ENCODE measurements around the gene KCNK15. TPM values are rescaled to one million over a fixed set of nuclear protein-coding genes. Genes with fewer than 3 reads are reported as not detected.
"Not testable (repeated sequence)": the region's sequence is repeated elsewhere in the genome, so short reads cannot be mapped to it uniquely, and the experiment has no call there.

The KCNK15 gene
- total RNA-seq, 1 donor from 2014 or later = 0.21 TPM

GRCh38 chr20:44761423-44761822 is 15.8 kb downstream of the KCNK15 start:
- Histone ChIP-seq H3K4me2 (no peak overlapping the region), H3K27ac (no peak overlapping the region)

GRCh38 chr20:44762466-44763140 is 16.9 kb downstream of the KCNK15 start:
- Histone ChIP-seq H3F3A (ENCODE audit: low read depth) (peaks cover 5% of the 10 kb centered on the region), H3K9ac (no peak overlapping the region), H4K20me1 (ENCODE audit: low read depth) (peaks cover 18% of the 10 kb centered on the region), H3K4me1 (peaks cover 16% of the 10 kb centered on the region), H3K27ac (no peak overlapping the region), H3K4me2 (peak overlapping the region; percentile 22), H3K27me3 (peaks cover 20% of the 10 kb centered on the region), H2AFZ (replicated peaks) (no peak overlapping the region), H3K79me2 (ENCODE audit: low read depth) (no peaks in the 10 kb centered on the region), H3K36me3 (no peaks in the 10 kb centered on the region), H3K4me3 (no peak overlapping the region), H3K9me3 (ENCODE audit: low read depth) (no peaks in the 10 kb centered on the region)
- Mint-ChIP-seq H3K27ac (no peak overlapping the region), H3K36me3 (no peaks in the 10 kb centered on the region), H3K4me1 (peaks cover 31% of the 10 kb centered on the region), H3K27me3 (ENCODE audit: insufficient read depth, low read depth) (peaks cover 19% of the 10 kb centered on the region), H3K4me3 (no peak overlapping the region), H3K9me3 (no peaks in the 10 kb centered on the region)
- TF ChIP-seq, protein P1, sequence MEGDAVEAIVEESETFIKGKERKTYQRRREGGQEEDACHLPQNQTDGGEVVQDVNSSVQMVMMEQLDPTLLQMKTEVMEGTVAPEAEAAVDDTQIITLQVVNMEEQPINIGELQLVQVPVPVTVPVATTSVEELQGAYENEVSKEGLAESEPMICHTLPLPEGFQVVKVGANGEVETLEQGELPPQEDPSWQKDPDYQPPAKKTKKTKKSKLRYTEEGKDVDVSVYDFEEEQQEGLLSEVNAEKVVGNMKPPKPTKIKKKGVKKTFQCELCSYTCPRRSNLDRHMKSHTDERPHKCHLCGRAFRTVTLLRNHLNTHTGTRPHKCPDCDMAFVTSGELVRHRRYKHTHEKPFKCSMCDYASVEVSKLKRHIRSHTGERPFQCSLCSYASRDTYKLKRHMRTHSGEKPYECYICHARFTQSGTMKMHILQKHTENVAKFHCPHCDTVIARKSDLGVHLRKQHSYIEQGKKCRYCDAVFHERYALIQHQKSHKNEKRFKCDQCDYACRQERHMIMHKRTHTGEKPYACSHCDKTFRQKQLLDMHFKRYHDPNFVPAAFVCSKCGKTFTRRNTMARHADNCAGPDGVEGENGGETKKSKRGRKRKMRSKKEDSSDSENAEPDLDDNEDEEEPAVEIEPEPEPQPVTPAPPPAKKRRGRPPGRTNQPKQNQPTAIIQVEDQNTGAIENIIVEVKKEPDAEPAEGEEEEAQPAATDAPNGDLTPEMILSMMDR (IDR thresholded peaks at IDR 0.05) = no peak
- TF ChIP-seq EZH2phosphoT487 (IDR thresholded peaks at IDR 0.05) (no peak), EZH2 (IDR thresholded peaks at IDR 0.05) (no peak)
- peak; percentile 27 for DNase-seq (ENCODE audit: low spot score)

More at GRCh38 chr20:44761423-44761822, 15.8 kb downstream of the KCNK15 start:
- Histone ChIP-seq H3K9ac (no peak overlapping the region), H3K4me1 (peaks cover 16% of the 10 kb centered on the region), H4K20me1 (ENCODE audit: low read depth) (peaks cover 18% of the 10 kb centered on the region), H2AFZ (replicated peaks) (no peak overlapping the region), H3K4me3 (no peak overlapping the region), H3F3A (ENCODE audit: low read depth) (peaks cover 5% of the 10 kb centered on the region), H3K9me3 (ENCODE audit: low read depth) (no peaks in the 10 kb centered on the region), H3K36me3 (no peaks in the 10 kb centered on the region), H3K79me2 (ENCODE audit: low read depth) (no peaks in the 10 kb centered on the region), H3K27me3 (peaks cover 20% of the 10 kb centered on the region)
- TF ChIP-seq, protein P1 (IDR thresholded peaks at IDR 0.05) = no peak
- no peak for TF ChIP-seq EZH2 (IDR thresholded peaks at IDR 0.05)
- TF ChIP-seq EZH2phosphoT487 (IDR thresholded peaks at IDR 0.05) = no peak
- Mint-ChIP-seq H3K4me3 (no peak overlapping the region), H3K27me3 (ENCODE audit: insufficient read depth, low read depth) (peaks cover 22% of the 10 kb centered on the region), H3K27ac (no peak overlapping the region), H3K36me3 (no peaks in the 10 kb centered on the region), H3K4me1 (peaks cover 31% of the 10 kb centered on the region), H3K9me3 (no peaks in the 10 kb centered on the region)
- DNase-seq (ENCODE audit: low spot score) = no peak

DNA sequence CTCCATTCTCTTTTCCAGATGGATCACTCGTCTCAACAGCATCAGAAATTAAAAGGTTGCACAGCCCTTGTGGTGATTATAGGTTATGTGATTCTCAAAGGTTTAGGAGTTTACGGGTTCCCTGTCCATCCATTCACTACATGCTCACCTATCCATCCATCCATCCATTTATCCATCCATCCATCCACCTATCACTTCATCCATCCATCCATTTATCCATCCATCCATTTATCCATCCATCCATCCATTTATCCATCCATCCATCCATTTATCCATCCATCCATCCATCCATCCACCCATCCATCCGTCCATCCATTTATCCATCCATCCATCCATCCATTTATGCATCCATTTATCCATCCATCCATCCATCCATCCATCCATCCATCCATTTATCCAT is 18.1 kb downstream of the KCNK15 start:
- not testable (repeated sequence) for H3K4me3 ChIP-seq; H3K27ac ChIP-seq; H3K4me3 Mint-ChIP-seq; H3K27ac Mint-ChIP-seq; H3K9me3 ChIP-seq (ENCODE audit: low read depth); H3K36me3 Mint-ChIP-seq; DNase-seq (ENCODE audit: low spot score); H3F3A ChIP-seq (ENCODE audit: low read depth); H3K4me2 ChIP-seq; H3K79me2 ChIP-seq (ENCODE audit: low read depth); H3K9ac ChIP-seq; H2AFZ ChIP-seq (replicated peaks); H3K9me3 Mint-ChIP-seq; H3K36me3 ChIP-seq
- H3K27me3 Mint-ChIP-seq (ENCODE audit: insufficient read depth, low read depth) = peaks cover 15% of the 10 kb centered on the region
- peaks cover 27% of the 10 kb centered on the region for H3K4me1 Mint-ChIP-seq
- H3K4me1 ChIP-seq = peaks cover 16% of the 10 kb centered on the region
- H4K20me1 ChIP-seq (ENCODE audit: low read depth) = peaks cover 18% of the 10 kb centered on the region
- H3K27me3 ChIP-seq = peaks cover 20% of the 10 kb centered on the region

DNA sequence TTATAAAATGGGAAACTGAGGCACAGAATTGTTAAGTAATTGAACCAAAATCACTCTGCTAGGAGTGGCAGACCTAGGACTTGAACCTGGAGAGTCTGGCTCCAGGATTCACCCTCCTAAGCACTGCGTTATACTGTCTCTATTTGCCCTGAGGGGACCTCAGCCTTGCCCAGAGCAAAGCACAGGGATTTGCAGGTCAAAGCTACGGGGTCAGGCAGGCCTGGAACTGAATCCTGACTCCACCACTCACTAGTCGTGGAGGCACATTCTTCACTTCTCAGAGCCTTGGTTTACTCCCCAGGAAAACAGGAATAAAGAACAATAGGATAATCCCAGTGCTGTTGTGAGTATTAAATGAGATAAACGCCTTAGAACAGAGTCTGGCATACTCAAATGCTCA is 19.4 kb downstream of the KCNK15 start:
- peak; percentile 35 for DNase-seq (ENCODE audit: low spot score)
- Histone ChIP-seq H3K27me3 (peaks cover 17% of the 10 kb centered on the region), H4K20me1 (ENCODE audit: low read depth) (peaks cover 18% of the 10 kb centered on the region), H3K9ac (no peak overlapping the region), H3K9me3 (ENCODE audit: low read depth) (no peaks in the 10 kb centered on the region), H2AFZ (replicated peaks) (no peak overlapping the region), H3K4me1 (peaks cover 16% of the 10 kb centered on the region), H3K79me2 (ENCODE audit: low read depth) (no peaks in the 10 kb centered on the region), H3K4me3 (no peak overlapping the region), H3K36me3 (no peaks in the 10 kb centered on the region), H3F3A (ENCODE audit: low read depth) (peaks cover 5% of the 10 kb centered on the region), H3K27ac (no peak overlapping the region), H3K4me2 (no peak overlapping the region)
- no peaks in the 10 kb centered on the region for H3K36me3 Mint-ChIP-seq
- H3K27ac Mint-ChIP-seq = no peak overlapping the region
- H3K4me1 Mint-ChIP-seq = peaks cover 38% of the 10 kb centered on the region
- H3K4me3 Mint-ChIP-seq = no peak overlapping the region
- no peak for TF ChIP-seq EZH2phosphoT487 (IDR thresholded peaks at IDR 0.05)
- TF ChIP-seq EZH2 (IDR thresholded peaks at IDR 0.05) = no peak
- no peaks in the 10 kb centered on the region for H3K9me3 Mint-ChIP-seq
- H3K27me3 Mint-ChIP-seq (ENCODE audit: insufficient read depth, low read depth) = peaks cover 16% of the 10 kb centered on the region

All from neural progenitor cell (in vitro differentiated cells).